ENCODE results near the gene MAPK9. TPM values are rescaled to one million over a fixed set of nuclear protein-coding genes. Genes with fewer than 3 reads are reported as not detected.

Gene MAPK9
- total and polyA plus RNA-seq, 10 donors: 8.9 to 38.5 (median 33.2) TPM

GRCh38 chr5:180234271-180234670 lies 57.6 kb downstream of the MAPK9 start:
- H3K27ac ChIP-seq: no peak overlapping the region
- peak; percentile 53 for DNase-seq
- intact Hi-C loops (cut with DNase I; ENCODE audit: low total_unique reads): no loop called here
- H3K4me3 ChIP-seq: no peak overlapping the region
- H3K9me3 ChIP-seq: peaks cover 0 to 86% (median 30%) of the 10 kb centered on the region in 8 donors
- WGBS, 5 donors: 95 to 98% (median 96%) methylated on average over 15 of the region's 15 CpGs
- TF ChIP-seq POLR2AphosphoS5 (IDR thresholded peaks at IDR 0.05) (no peak), POLR2A (IDR thresholded peaks at IDR 0.05) (no peak), CTCF (IDR thresholded peaks at IDR 0.05 in 8 of 11, conservative IDR thresholded peaks at IDR 0.05 in 3 of 11) (no peak)
- H3K36me3 ChIP-seq: peaks cover 4 to 99% (median 65%) of the 10 kb centered on the region in 6 donors
- H3K27me3 ChIP-seq (replicated peaks in 1 of 7): no peaks in the 10 kb centered on the region
- H3K4me1 ChIP-seq: no peaks in the 10 kb centered on the region

- WGBS, 5 donors: 94 to 96% (median 94%) methylated on average over 11 of the region's 11 CpGs
- H3K4me1 ChIP-seq: no peaks in the 10 kb centered on the region
- H3K27ac ChIP-seq: no peak overlapping the region
- H3K9me3 ChIP-seq: peaks cover 0 to 86% (median 33%) of the 10 kb centered on the region in 8 donors
- TF ChIP-seq POLR2A (IDR thresholded peaks at IDR 0.05) (no peak), POLR2AphosphoS5 (IDR thresholded peaks at IDR 0.05) (no peak), CTCF (IDR thresholded peaks at IDR 0.05 in 8 of 11, conservative IDR thresholded peaks at IDR 0.05 in 3 of 11) (no peak)
- no peak overlapping the region for H3K4me3 ChIP-seq
- H3K36me3 ChIP-seq: peaks cover 4 to 97% (median 59%) of the 10 kb centered on the region in 6 donors
- peak; percentile 41 for DNase-seq
- intact Hi-C loops (cut with DNase I; ENCODE audit: low total_unique reads): no loop called here
- no peaks in the 10 kb centered on the region for H3K27me3 ChIP-seq (replicated peaks in 1 of 7)
Observed at GRCh38 chr5:180233729-180234128, 58.2 kb downstream of the MAPK9 start.

GRCh38 chr5:180230017-180230416 lies 61.9 kb downstream of the MAPK9 start:
- TF ChIP-seq POLR2A (IDR thresholded peaks at IDR 0.05) (no peak), POLR2AphosphoS5 (IDR thresholded peaks at IDR 0.05) (no peak), CTCF (IDR thresholded peaks at IDR 0.05 in 8 of 11, conservative IDR thresholded peaks at IDR 0.05 in 3 of 11) (no peak)
- peak; percentile 35 for DNase-seq
- Histone ChIP-seq H3K27ac (no peak overlapping the region), H3K4me1 (no peaks in the 10 kb centered on the region), H3K9me3 (peaks cover 2 to 91% (median 59%) of the 10 kb centered on the region in 8 donors), H3K27me3 (replicated peaks in 1 of 7) (no peaks in the 10 kb centered on the region), H3K36me3 (peaks cover 0 to 64% (median 25%) of the 10 kb centered on the region in 6 donors), H3K4me3 (no peak overlapping the region)
- intact Hi-C loops (cut with DNase I; ENCODE audit: low total_unique reads): no loop called here
- WGBS, 5 donors: 77 to 94% (median 80%) methylated on average over 6 to 7 of the region's 7 CpGs

- intact Hi-C loops (cut with DNase I; ENCODE audit: low total_unique reads): no loop called here
- WGBS, 5 donors: 93 to 96% (median 94%) methylated on average over 11 of the region's 11 CpGs
Observed at GRCh38 chr5:180222056-180222455, 69.8 kb downstream of the MAPK9 start.

More at GRCh38 chr5:180222056-180222455, 69.8 kb downstream of the MAPK9 start:
- no peak overlapping the region for H3K4me3 ChIP-seq
- no peaks in the 10 kb centered on the region for H3K4me1 ChIP-seq
- H3K27me3 ChIP-seq (replicated peaks in 1 of 7): no peaks in the 10 kb centered on the region
- peak; percentile 36 for DNase-seq
- no peak for TF ChIP-seq POLR2A (IDR thresholded peaks at IDR 0.05)
- TF ChIP-seq POLR2AphosphoS5 (IDR thresholded peaks at IDR 0.05): no peak
- no peak for TF ChIP-seq CTCF (IDR thresholded peaks at IDR 0.05 in 8 of 11, conservative IDR thresholded peaks at IDR 0.05 in 3 of 11)
- H3K9me3 ChIP-seq: peaks cover 17 to 100% (median 100%) of the 10 kb centered on the region in 8 donors
- H3K36me3 ChIP-seq: peaks cover 0 to 6% (median 0%) of the 10 kb centered on the region in 6 donors
- no peak overlapping the region for H3K27ac ChIP-seq

Data from spleen (tissue), 11 donors.